Measurements from ENCODE around the gene ESRP2.

Gene ESRP2

GRCh38 chr16:68214726-68215125, 21.2 kb downstream of the ESRP2 start:
- no peak for DNase-seq

GRCh38 chr16:68206245-68206644, 29.7 kb downstream of the ESRP2 start:
- no peak for DNase-seq

GRCh38 chr16:68202091-68202519, 33.8 kb downstream of the ESRP2 start:
- no peak for DNase-seq

- DNase-seq, result no peak
These were observed 35.7 kb downstream of the ESRP2 start for GRCh38 chr16:68200088-68200783.

- DNase-seq, result no peak
These were observed 38.7 kb downstream of the ESRP2 start for GRCh38 chr16:68197250-68197649.

GRCh38 chr16:68194251-68194650, 41.7 kb downstream of the ESRP2 start:
- DNase-seq, result no peak

GRCh38 chr16:68190736-68191510, 45.0 kb downstream of the ESRP2 start:
- no peak for DNase-seq

GRCh38 chr16:68190081-68190480, 45.8 kb downstream of the ESRP2 start:
- no peak for DNase-seq

- DNase-seq, result no peak
These were observed 47.8 kb downstream of the ESRP2 start for GRCh38 chr16:68188170-68188569.

GRCh38 chr16:68187505-68187904, 48.4 kb downstream of the ESRP2 start:
- DNase-seq, result no peak

- no peak for DNase-seq
These were observed 49.0 kb downstream of the ESRP2 start for GRCh38 chr16:68186877-68187276.

- no peak for DNase-seq
These were observed 52.9 kb downstream of the ESRP2 start for GRCh38 chr16:68183046-68183445.

GRCh38 chr16:68179855-68180254, 56.1 kb downstream of the ESRP2 start:
- no peak for DNase-seq

GRCh38 chr16:68179196-68179795, 56.6 kb downstream of the ESRP2 start:
- DNase-seq, result no peak

All from activated effector memory CD4-positive, alpha-beta T cell treated with anti-CD3 and anti-CD28 coated beads, Interleukin-2, amount 50 U/mL, for 16 hours (primary cell).